HCT116 (cell line): Measurements from ENCODE around the gene MEPCE.
A peak's percentile ranks its signal among the peaks of the same experiment; 100 is the strongest.

ENCODE experiments used
- EGR1 ChIP-seq: IDR thresholded peaks from 2 replicates; pipeline ENCODE4 v1.6.1; 2012; ENCODE audit warnings: low read depth
- EZH2phosphoT487 ChIP-seq: fragments of 200-600 bp; IDR thresholded peaks from 2 replicates; pipeline ENCODE4 v1.6.1; 2018; ENCODE audit warnings: antibody characterized with exemption, borderline replicate concordance
- FOSL1 ChIP-seq: IDR thresholded peaks from 2 replicates; pipeline ENCODE4 v1.6.1; 2012; ENCODE audit warnings: low read depth
- JUND ChIP-seq: IDR thresholded peaks from 2 replicates; pipeline ENCODE4 v1.6.1; 2012
- POLR2A ChIP-seq: IDR thresholded peaks from 2 replicates; pipeline ENCODE4 v1.7.0; 2011; ENCODE audit warnings: borderline replicate concordance; ENCODE audit not compliant: insufficient read depth, insufficient read length; ENCODE audit errors: extremely low read depth
- POLR2AphosphoS5 ChIP-seq: IDR thresholded peaks from 2 replicates; pipeline ENCODE4 v1.6.1; 2011; ENCODE audit warnings: mild to moderate bottlenecking, low read depth, low read length, moderate library complexity
- RAD21 ChIP-seq: IDR thresholded peaks from 2 replicates; pipeline ENCODE4 v1.6.1; 2012; ENCODE audit warnings: low read depth, mild to moderate bottlenecking
- SIN3A ChIP-seq: IDR thresholded peaks from 2 replicates; pipeline ENCODE4 v1.6.1; 2012; ENCODE audit warnings: low read depth
- SRF ChIP-seq: IDR thresholded peaks from 2 replicates; pipeline ENCODE4 v1.6.1; 2012; ENCODE audit warnings: low read depth
- YY1 ChIP-seq: IDR thresholded peaks from 2 replicates; pipeline ENCODE4 v1.6.1; 2011; ENCODE audit warnings: low read length, low read depth, moderate library complexity, mild to moderate bottlenecking; ENCODE audit not compliant: insufficient replicate concordance; ENCODE audit errors: extremely low read depth
- ZNF274 ChIP-seq: fragments of 200-500 bp; sonication (Bioruptor generic); IDR thresholded peaks from 2 replicates; pipeline ENCODE4 v1.6.1; 2014; ENCODE audit warnings: mild to moderate bottlenecking, low read depth, low read length, inconsistent platforms
- TF ChIP-seq, protein P1 (sequence below), 3 experiments: fragments of 200-600 bp in 1 of 3; sonication (generic) in 1 of 3; IDR thresholded peaks in 2 of 3; conservative IDR thresholded peaks in 1 of 3; 2 replicates each; pipeline ENCODE4 v1.5.1; 2012 to 2017; ENCODE audit warnings: low read depth in 2 of 3, low read length in 2 of 3, antibody characterized with exemption in 1 of 3, borderline replicate concordance in 1 of 3, control low read depth in 1 of 3, mild to moderate bottlenecking in 1 of 3, mixed read lengths in 1 of 3, mixed run types in 1 of 3, moderate library complexity in 1 of 3; ENCODE audit not compliant: insufficient read depth in 1 of 3
- TF ChIP-seq, protein P2 (sequence below): IDR thresholded peaks from 2 replicates; pipeline ENCODE4 v1.6.1; 2012; ENCODE audit warnings: low read depth

DNA sequence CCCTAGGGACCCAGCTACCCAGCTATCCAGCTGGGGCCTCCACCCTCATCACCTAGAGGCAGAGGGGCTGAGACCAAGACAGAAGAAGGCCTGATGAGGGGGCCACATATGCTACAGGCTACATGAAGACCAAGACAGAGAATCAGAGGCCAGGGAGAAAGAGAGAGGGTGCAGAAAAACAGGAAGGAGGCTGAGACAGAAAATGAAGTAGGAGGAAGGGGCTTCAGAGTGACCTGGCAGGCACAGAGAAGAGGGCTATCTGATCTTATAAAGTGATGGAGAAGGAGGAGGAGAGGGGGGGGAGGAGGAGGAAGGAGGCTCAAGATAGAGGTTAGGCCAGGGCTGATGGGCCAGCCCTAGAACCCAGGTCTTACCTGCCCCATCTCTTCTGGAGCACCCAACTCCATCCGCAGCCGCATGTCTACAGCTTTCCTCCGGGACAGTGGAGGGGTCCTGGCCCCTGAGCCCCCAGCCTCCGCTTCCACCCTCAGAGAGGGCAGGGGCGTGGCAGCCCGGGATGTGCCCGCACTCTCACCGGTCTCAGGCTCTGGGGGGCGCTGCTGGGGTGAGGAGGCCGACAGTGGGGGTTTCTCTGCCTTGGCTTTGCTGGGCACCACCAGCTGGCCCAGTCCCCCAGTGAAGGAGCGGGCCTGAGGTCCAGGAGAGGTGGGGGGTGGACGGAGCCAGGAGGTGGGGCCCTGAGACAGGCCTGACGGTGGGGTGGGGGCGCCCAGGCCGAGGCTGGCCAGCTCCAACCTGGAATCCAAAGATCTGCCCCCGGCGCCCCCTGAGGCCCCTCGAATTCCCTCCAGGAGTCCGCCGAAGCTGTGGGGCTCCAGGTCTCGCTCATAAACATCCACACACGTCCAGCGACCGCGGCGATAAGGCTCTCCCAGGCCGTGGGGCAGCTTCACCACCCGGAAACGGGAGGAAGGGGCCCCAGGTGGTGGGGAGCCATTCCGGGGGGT lies 47.6 kb downstream of the MEPCE start:
- TF ChIP-seq SRF (no peak), RAD21 (no peak), SIN3A (no peak), EZH2phosphoT487 (no peak), POLR2AphosphoS5 (no peak), POLR2A (no peak), ZNF274 (no peak), JUND (no peak), FOSL1 (no peak), EGR1 (no peak), YY1 (no peak)
- TF ChIP-seq, protein P1, sequence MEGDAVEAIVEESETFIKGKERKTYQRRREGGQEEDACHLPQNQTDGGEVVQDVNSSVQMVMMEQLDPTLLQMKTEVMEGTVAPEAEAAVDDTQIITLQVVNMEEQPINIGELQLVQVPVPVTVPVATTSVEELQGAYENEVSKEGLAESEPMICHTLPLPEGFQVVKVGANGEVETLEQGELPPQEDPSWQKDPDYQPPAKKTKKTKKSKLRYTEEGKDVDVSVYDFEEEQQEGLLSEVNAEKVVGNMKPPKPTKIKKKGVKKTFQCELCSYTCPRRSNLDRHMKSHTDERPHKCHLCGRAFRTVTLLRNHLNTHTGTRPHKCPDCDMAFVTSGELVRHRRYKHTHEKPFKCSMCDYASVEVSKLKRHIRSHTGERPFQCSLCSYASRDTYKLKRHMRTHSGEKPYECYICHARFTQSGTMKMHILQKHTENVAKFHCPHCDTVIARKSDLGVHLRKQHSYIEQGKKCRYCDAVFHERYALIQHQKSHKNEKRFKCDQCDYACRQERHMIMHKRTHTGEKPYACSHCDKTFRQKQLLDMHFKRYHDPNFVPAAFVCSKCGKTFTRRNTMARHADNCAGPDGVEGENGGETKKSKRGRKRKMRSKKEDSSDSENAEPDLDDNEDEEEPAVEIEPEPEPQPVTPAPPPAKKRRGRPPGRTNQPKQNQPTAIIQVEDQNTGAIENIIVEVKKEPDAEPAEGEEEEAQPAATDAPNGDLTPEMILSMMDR (IDR thresholded peaks at IDR 0.05 in 2 of 3, conservative IDR thresholded peaks at IDR 0.05 in 1 of 3; ENCODE audit: borderline replicate concordance in 1 of 3, insufficient read depth in 1 of 3, low read depth in 2 of 3, low read length in 2 of 3): peak in 1 of 3 experiments; percentile 25; a peak in 2 of 6 replicates
- TF ChIP-seq, protein P2, sequence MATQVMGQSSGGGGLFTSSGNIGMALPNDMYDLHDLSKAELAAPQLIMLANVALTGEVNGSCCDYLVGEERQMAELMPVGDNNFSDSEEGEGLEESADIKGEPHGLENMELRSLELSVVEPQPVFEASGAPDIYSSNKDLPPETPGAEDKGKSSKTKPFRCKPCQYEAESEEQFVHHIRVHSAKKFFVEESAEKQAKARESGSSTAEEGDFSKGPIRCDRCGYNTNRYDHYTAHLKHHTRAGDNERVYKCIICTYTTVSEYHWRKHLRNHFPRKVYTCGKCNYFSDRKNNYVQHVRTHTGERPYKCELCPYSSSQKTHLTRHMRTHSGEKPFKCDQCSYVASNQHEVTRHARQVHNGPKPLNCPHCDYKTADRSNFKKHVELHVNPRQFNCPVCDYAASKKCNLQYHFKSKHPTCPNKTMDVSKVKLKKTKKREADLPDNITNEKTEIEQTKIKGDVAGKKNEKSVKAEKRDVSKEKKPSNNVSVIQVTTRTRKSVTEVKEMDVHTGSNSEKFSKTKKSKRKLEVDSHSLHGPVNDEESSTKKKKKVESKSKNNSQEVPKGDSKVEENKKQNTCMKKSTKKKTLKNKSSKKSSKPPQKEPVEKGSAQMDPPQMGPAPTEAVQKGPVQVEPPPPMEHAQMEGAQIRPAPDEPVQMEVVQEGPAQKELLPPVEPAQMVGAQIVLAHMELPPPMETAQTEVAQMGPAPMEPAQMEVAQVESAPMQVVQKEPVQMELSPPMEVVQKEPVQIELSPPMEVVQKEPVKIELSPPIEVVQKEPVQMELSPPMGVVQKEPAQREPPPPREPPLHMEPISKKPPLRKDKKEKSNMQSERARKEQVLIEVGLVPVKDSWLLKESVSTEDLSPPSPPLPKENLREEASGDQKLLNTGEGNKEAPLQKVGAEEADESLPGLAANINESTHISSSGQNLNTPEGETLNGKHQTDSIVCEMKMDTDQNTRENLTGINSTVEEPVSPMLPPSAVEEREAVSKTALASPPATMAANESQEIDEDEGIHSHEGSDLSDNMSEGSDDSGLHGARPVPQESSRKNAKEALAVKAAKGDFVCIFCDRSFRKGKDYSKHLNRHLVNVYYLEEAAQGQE: no peak
